GM12873 (cell line): Measurements from ENCODE around the gene AUTS2.

Source experiments
- CTCF ChIP-seq: IDR thresholded peaks from 2 replicates; pipeline ENCODE4 v1.5.1; 2012; ENCODE audit warnings: low read depth, mild to moderate bottlenecking, moderate library complexity, low read length, control low read depth; ENCODE audit not compliant: insufficient read depth; ENCODE audit errors: missing control alignments

The AUTS2 gene

GRCh38 chr7:69906283-69906995 lies 308.2 kb downstream of the AUTS2 start:
- TF ChIP-seq CTCF, result no peak

- no peak for TF ChIP-seq CTCF
These were observed 309.4 kb downstream of the AUTS2 start for GRCh38 chr7:69907720-69908119.

GRCh38 chr7:69908454-69908853 lies 310.2 kb downstream of the AUTS2 start:
- TF ChIP-seq CTCF, result no peak

GRCh38 chr7:69910150-69910549 lies 311.9 kb downstream of the AUTS2 start:
- no peak for TF ChIP-seq CTCF

- no peak for TF ChIP-seq CTCF
These were observed 313.1 kb downstream of the AUTS2 start for GRCh38 chr7:69911337-69911736.

GRCh38 chr7:69912141-69912540 lies 313.9 kb downstream of the AUTS2 start:
- TF ChIP-seq CTCF, result no peak

- no peak for TF ChIP-seq CTCF
These were observed 314.6 kb downstream of the AUTS2 start for GRCh38 chr7:69912846-69913245.
